ENCODE measurements around the gene SEC14L3. TPM values are rescaled to one million over a fixed set of nuclear protein-coding genes. Genes with fewer than 3 reads are reported as not detected.
A peak's percentile ranks its signal among the peaks of the same experiment; 100 is the strongest.

The SEC14L3 gene
- total and polyA plus RNA-seq, 2 experiments from 2014 or later: not detected

DNA sequence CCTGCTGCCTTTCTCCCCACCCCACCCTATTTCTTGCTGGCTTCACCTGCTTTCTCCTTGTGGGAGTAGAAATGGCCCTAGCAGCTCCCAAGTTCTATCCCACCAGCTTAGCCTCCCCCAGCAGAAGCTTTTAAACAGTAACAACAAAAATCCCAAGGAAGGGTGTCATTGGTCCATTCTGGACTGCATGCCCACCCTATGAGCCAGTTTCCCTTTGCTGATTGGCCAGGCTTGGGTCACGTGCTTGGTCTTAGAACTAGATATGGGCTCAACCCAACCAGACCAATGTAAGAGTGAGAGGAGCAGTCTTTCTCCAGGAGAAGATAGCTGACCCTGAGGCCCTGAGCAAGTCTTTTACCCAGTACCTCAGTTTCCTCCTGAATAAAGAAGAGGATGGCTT, 43.9 kb downstream of the SEC14L3 start:
- in situ Hi-C loops (cut with MboI): no loop called here
- 63 to 77% methylated on average over 1 of the region's 1 CpG for WGBS, 2 experiments (ENCODE audit: low coverage in 1 of 2, low lambda C conversion rate in 2 of 2, missing lambda C conversion rate in 2 of 2)
- Histone ChIP-seq H3K4me1 (ENCODE audit: insufficient read depth) (peaks cover 8% of the 10 kb centered on the region; the same call in 1 of the 2 replicates), H3K4me2 (ENCODE audit: unreplicated experiment) (no peak overlapping the region), H3K27me3 (replicated peaks; ENCODE audit: insufficient read depth) (no peaks in the 10 kb centered on the region), H2AFZ (no peak overlapping the region), H3F3A (ENCODE audit: insufficient read depth) (peaks cover 9% of the 10 kb centered on the region; the same call in 1 of the 2 replicates), H3K9ac (no peak overlapping the region), H3K9me3 (ENCODE audit: low read depth) (no peaks in the 10 kb centered on the region), H3K27ac (no peak overlapping the region), H3K79me2 (ENCODE audit: insufficient read depth) (no peaks in the 10 kb centered on the region), H4K20me1 (ENCODE audit: insufficient read depth) (no peaks in the 10 kb centered on the region), H3K4me3 (no peak overlapping the region), H3K36me3 (ENCODE audit: low read depth) (no peaks in the 10 kb centered on the region), H3K9me2 (ENCODE audit: insufficient read depth) (no peaks in the 10 kb centered on the region)
- peak; percentile 16 for DNase-seq
- TF ChIP-seq EZH2 (IDR thresholded peaks at IDR 0.05; ENCODE audit: insufficient read depth, poor library complexity, severe bottlenecking) (no peak), EZH2phosphoT487 (IDR thresholded peaks at IDR 0.05; ENCODE audit: insufficient read depth, low read depth) (no peak)

GRCh38 chr22:30426388-30427353, 45.1 kb downstream of the SEC14L3 start:
- H3F3A ChIP-seq (ENCODE audit: insufficient read depth): peaks cover 19% of the 10 kb centered on the region
- 45 to 47% methylated on average over 29 of the region's 29 CpGs for WGBS, 2 experiments (ENCODE audit: low coverage in 1 of 2, low lambda C conversion rate in 2 of 2, missing lambda C conversion rate in 2 of 2)
- peaks cover 18% of the 10 kb centered on the region for H3K4me1 ChIP-seq (ENCODE audit: insufficient read depth)
- H3K27me3 ChIP-seq (replicated peaks; ENCODE audit: insufficient read depth): no peaks in the 10 kb centered on the region
- H3K36me3 ChIP-seq (ENCODE audit: low read depth): no peaks in the 10 kb centered on the region
- H3K4me3 ChIP-seq: peak overlapping the region; percentile 79
- H2AFZ ChIP-seq: peak overlapping the region; percentile 74
- H3K79me2 ChIP-seq (ENCODE audit: insufficient read depth): no peaks in the 10 kb centered on the region
- peak overlapping the region; percentile 91 for H3K9ac ChIP-seq
- no peaks in the 10 kb centered on the region for H4K20me1 ChIP-seq (ENCODE audit: insufficient read depth)
- H3K9me3 ChIP-seq (ENCODE audit: low read depth): no peaks in the 10 kb centered on the region
- peak overlapping the region; percentile 88 for H3K4me2 ChIP-seq (ENCODE audit: unreplicated experiment)
- H3K9me2 ChIP-seq (ENCODE audit: insufficient read depth): no peaks in the 10 kb centered on the region
- in situ Hi-C loops (cut with MboI): no loop called here
- peak overlapping the region; percentile 97 for H3K27ac ChIP-seq
- no peak for TF ChIP-seq EZH2 (IDR thresholded peaks at IDR 0.05; ENCODE audit: insufficient read depth, poor library complexity, severe bottlenecking)
- peak; percentile 92 for DNase-seq

- Histone ChIP-seq H3K27me3 (replicated peaks; ENCODE audit: insufficient read depth) (no peaks in the 10 kb centered on the region), H3K27ac (peak within 1 kb of the TSS; percentile 97), H3K4me1 (ENCODE audit: insufficient read depth) (peaks cover 27% of the 10 kb centered on the region), H4K20me1 (ENCODE audit: insufficient read depth) (no peaks in the 10 kb centered on the region), H3F3A (ENCODE audit: insufficient read depth) (peaks cover 27% of the 10 kb centered on the region), H2AFZ (peak within 1 kb of the TSS; percentile 74), H3K79me2 (ENCODE audit: insufficient read depth) (no peaks in the 10 kb centered on the region), H3K9me2 (ENCODE audit: insufficient read depth) (no peaks in the 10 kb centered on the region), H3K4me3 (peak within 1 kb of the TSS; percentile 79), H3K9me3 (ENCODE audit: low read depth) (no peaks in the 10 kb centered on the region), H3K4me2 (ENCODE audit: unreplicated experiment) (peak within 1 kb of the TSS; percentile 88), H3K36me3 (ENCODE audit: low read depth) (no peaks in the 10 kb centered on the region), H3K9ac (peak within 1 kb of the TSS; percentile 91)
- 1 to 2% methylated on average over 34 to 58 of the region's 61 CpGs for WGBS, 2 experiments (ENCODE audit: low coverage in 1 of 2, low lambda C conversion rate in 2 of 2, missing lambda C conversion rate in 2 of 2)
- in situ Hi-C loops (cut with MboI): no loop called here
- TF ChIP-seq EZH2 (IDR thresholded peaks at IDR 0.05; ENCODE audit: insufficient read depth, poor library complexity, severe bottlenecking) (no peak), EZH2phosphoT487 (IDR thresholded peaks at IDR 0.05; ENCODE audit: insufficient read depth, low read depth) (no peak)
- peak; percentile 74 for DNase-seq
These were observed 46.0 kb downstream of the SEC14L3 start, which contains the start of gene MTFP1 for GRCh38 chr22:30425616-30426387. TSS of gene MTFP1 (plus strand) at chr22:30425768. CDS start at chr22:30425880, 112 bp downstream.

DNA sequence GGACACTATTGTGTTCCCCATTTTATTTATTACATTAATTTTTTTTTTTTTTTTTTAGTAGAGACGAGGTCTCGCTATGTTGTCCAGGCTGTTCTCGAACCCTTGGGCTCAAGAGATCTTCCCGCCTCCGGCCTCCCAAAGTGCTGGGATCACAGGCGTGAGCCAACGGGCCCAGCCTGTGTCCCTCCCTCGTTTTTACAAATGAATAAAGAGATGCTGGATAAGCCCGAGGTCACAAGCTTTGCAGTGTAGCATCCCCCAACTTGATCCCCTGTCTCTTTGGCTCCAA, 46.5 kb downstream of the SEC14L3 start:
- Histone ChIP-seq H3K4me3 (peak overlapping the region; percentile 79), H3K4me2 (ENCODE audit: unreplicated experiment) (peak overlapping the region; percentile 88), H3K4me1 (ENCODE audit: insufficient read depth) (peaks cover 31% of the 10 kb centered on the region), H2AFZ (peak overlapping the region; percentile 74), H3K9me3 (ENCODE audit: low read depth) (no peaks in the 10 kb centered on the region), H3K27ac (peak overlapping the region; percentile 97), H3F3A (ENCODE audit: insufficient read depth) (peaks cover 31% of the 10 kb centered on the region), H4K20me1 (ENCODE audit: insufficient read depth) (no peaks in the 10 kb centered on the region), H3K9me2 (ENCODE audit: insufficient read depth) (no peaks in the 10 kb centered on the region), H3K36me3 (ENCODE audit: low read depth) (no peaks in the 10 kb centered on the region), H3K27me3 (replicated peaks; ENCODE audit: insufficient read depth) (no peaks in the 10 kb centered on the region), H3K79me2 (ENCODE audit: insufficient read depth) (no peaks in the 10 kb centered on the region), H3K9ac (peak overlapping the region; percentile 91)
- TF ChIP-seq EZH2phosphoT487 (IDR thresholded peaks at IDR 0.05; ENCODE audit: insufficient read depth, low read depth) (no peak), EZH2 (IDR thresholded peaks at IDR 0.05; ENCODE audit: insufficient read depth, poor library complexity, severe bottlenecking) (no peak)
- DNase-seq: no peak
- in situ Hi-C loops (cut with MboI): no loop called here
- 1 to 3% methylated on average over 9 of the region's 9 CpGs for WGBS, 2 experiments (ENCODE audit: low coverage in 1 of 2, low lambda C conversion rate in 2 of 2, missing lambda C conversion rate in 2 of 2)

All from GM23248 (cell line).